GM08714 (cell line): ENCODE results near the gene ZNF366.

Experiments
- H3K4me3 ChIP-seq: fragments of 200-500 bp; sonication (Bioruptor generic); 2 replicates; pipeline ENCODE4 v1.5.1; 2014; ENCODE audit warnings: mild to moderate bottlenecking, low read length, inconsistent platforms
- ZNF274 ChIP-seq: IDR thresholded peaks from 2 replicates; pipeline ENCODE4 v1.6.1; 2012; ENCODE audit warnings: mild to moderate bottlenecking, low read depth, low read length

ZNF366 gene

DNA sequence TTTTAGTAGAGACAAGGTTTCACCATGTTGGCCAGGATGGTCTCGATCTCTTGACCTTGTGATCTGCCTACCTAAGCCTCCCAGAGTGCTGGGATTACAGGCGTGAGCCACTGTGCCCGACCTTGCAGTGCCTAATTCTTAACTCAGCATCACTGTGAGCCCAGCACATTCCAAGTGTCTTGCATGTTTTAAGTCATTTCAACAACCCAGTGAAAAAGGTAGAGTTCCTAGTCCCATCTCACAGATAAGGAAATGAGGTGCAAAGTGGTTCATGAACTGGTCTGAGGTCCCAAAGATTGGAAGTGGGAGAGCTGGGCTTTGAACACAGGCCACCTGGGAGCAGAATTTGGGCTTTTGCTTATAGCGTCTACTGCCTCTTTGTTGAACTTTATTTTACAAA, 68.0 kb downstream of the ZNF366 start:
- H3K4me3 ChIP-seq: no peak overlapping the region

DNA sequence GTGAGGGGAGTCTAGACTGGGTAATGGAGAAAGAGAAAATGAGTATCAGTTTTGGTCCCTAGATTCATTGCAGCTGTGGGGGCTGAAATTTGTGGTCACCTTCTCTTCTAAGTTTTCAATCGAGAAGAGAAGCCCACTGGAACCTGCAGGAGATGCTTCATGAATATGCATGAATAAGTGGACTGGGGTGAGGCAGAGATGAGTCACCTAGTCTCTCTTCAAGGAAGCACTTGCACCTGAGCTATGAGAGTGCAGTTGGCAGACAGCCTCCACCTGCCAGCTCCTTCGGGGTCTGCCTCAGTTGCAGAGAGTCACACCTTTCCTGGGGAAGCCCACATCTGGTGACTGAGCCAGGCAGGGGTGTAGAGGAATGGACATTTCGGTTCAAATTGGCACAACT, 69.1 kb downstream of the ZNF366 start:
- no peak overlapping the region for H3K4me3 ChIP-seq
- no peak for TF ChIP-seq ZNF274

More for the DNA sequence above, 68.0 kb downstream of the ZNF366 start:
- no peak for TF ChIP-seq ZNF274

DNA sequence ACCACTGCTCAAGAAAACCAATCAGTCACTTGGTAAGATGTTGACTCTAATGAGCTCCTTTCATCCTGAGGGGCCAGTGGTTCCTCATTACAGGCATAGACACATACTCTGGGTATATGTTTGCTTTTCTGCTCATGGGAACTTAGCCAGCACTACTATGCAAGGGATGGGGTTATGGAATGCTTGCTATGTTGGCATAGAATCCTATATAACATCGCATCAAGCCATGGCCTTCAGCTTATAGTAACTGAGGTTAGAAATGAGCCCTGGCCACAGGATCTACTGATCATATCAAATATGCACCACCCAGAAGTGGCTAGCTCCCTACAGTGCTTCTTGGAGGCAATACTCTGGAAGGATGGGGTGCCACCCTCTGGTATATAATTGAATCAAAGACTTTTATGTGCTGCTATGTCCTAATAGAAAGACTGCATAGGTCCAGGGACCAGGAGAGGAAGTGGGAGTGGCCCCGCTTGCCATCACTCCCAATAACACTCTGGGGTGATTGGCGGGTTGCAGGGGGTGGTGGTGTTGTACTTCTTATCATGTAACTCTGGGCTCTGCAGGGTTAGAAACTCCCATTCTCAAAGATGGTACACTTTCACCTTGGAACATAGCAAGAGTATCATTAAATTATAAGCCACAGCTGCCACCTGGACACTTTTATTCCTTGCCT, 70.3 kb downstream of the ZNF366 start:
- no peak for TF ChIP-seq ZNF274
- H3K4me3 ChIP-seq: no peak overlapping the region

DNA sequence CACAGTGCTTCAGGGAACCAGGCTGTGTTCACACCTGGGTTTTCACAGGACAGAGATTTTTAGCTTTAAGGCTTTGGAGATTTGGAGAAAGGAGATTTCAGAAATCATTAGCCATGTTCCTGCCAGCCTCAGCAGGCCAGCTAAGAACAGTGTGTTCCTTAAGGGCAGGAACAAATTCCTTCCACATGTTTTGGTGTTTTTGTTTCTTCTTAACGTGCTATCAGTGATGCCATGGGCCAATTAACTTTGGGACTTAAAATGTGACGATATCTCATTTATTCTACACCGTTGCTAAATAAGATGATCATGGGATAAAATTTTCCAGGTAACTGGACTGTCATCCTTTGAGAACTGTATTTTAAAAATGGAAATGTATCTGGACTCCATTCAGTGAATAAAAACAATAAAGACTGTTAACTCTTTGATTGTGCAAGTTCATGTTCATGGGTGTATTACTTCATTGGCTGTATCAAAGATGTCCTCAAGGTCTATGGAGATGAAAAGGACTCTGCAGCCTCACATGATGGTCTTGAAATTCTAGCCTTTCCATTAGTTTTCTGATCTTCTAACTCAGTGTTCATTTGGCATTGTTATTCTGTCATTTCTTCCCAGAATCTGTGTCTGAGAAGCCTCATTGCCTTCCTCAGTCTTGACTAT, 72.3 kb downstream of the ZNF366 start:
- no peak overlapping the region for H3K4me3 ChIP-seq
- no peak for TF ChIP-seq ZNF274

DNA sequence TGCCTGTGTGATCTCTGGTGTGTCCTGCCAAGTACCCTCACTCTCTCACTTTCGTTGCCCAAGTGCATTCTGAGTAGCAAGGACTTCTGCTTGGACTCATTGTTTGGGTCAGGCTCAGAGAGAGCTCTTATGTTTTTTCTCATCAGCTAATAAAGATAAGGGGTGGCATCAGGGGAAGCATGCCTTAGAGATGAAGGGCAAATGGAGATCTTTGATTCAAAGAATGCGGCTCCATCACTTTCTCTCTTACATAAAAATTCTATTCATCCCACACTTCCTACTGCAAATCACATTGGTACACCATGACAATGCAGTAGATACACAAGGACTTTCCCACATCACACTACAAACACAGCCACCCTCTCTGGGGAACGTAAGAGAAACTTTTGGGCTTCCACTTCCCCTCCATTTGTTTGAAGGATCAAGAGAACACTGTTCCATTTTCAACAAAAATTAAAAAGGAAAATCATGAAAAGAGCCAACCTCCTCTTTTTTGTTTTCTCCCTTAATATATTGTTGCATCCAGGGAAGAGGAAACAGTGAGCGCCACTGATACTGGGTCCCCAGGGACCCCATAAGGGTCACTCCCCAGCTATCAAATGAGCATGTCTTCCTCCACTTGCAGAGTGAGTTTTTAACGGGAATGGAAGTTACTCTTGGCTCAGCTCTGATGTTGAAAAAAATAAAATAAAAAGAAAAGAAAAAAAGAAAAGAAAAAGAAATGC, 73.0 kb downstream of the ZNF366 start:
- no peak for TF ChIP-seq ZNF274
- H3K4me3 ChIP-seq: no peak overlapping the region

DNA sequence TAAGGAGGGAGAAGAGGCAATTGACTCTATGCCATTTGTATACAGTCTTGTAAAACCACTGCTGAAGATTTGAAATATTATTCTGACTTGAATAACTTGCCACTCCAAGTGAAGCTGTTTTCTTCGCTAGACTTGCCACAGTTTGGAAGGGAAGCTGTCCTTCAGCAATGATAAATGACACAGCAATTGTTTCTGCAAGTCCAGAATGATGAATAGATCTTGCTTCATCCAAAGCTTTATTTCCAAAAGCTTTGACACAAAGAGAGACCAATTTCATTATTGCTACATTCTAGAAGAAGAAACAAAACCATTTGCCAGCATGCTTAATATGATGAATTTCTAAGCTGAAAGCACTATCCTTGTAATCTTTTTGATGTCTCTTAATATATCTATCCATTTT, 73.7 kb downstream of the ZNF366 start:
- no peak for TF ChIP-seq ZNF274

DNA sequence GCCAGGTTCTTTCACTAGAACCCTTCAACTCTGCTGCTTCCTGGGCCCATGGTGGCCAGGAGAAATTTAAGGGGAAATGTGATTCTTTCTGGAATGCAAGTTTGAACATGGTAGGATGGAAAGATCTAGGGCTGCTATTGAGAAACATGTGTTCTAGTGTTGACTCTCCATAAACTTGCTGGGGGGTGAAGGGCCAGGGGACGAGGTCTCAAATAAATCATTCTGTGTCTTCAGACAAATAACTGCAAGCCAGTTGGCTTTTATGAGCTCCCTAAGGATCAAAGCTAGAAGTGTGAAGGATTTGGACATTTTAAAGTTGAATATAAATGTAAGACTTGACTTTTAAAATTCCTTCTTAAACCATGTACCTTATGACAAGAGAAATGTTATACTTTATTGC, 78.5 kb downstream of the ZNF366 start:
- H3K4me3 ChIP-seq: no peak overlapping the region

More for the DNA sequence above, 73.7 kb downstream of the ZNF366 start:
- no peak overlapping the region for H3K4me3 ChIP-seq

DNA sequence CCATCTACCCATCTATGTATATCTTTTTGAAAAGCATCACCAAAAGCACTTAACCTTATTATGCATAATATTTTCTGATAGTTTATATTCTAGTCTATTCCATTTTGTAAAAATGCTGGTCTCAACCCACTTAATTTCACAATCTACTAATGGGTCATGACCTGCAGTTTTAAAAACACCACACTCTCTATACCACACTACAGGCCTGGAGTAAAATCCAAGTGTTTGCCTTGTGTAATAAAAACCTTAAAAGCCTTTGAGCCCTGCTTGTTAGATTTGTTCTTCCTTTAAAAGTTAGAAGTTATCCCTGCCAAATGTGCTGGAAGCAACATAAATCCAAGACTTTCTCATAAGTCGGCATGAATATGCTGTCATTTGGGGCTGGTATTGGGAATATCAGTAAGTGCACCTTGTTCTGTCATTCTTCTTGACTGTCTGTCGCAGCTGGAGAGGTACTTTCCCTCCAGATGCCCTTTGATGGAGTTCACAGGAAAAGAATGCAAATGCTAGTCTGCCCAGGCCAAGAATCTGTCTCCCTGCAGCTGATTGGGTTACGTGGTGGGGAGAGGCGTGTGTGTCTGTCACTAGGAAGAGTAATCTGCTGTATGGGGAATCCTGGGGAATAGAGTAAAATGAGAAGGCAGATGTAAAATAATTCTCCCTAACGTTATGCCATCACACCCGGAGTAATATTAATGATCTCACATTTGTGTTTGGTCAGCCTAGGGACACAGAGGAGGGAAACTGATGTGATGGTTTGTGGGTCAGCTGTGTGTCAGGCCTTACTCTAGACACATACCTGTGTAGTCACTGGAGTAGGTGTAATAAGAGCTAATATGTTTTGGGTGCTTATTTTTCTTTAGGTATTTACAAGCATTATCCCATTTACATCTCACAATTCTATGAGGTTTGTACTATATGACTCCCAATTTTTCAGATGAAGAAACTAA, 79.4 kb downstream of the ZNF366 start:
- H3K4me3 ChIP-seq: no peak overlapping the region
- no peak for TF ChIP-seq ZNF274

More for the DNA sequence above, 78.5 kb downstream of the ZNF366 start:
- no peak for TF ChIP-seq ZNF274

DNA sequence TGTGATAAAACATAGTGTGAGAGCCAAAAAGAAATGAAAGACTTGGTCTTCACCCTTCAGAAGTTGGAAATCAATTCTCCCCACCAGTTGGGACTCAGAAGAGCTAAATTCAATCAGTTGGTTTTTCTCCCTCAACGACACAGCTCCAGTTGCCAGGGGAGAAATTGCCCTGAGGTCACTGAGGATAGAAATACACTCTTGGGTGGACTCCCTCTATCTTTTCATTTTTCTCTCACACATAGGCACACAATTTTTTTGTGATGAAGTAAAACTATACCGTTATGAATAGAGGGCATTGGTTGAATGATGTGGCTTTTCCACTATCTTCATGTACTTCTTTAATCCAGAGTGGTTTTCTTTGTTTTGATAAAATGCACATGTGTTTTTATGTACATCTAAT, 80.2 kb downstream of the ZNF366 start:
- H3K4me3 ChIP-seq: no peak overlapping the region
- TF ChIP-seq ZNF274: no peak

DNA sequence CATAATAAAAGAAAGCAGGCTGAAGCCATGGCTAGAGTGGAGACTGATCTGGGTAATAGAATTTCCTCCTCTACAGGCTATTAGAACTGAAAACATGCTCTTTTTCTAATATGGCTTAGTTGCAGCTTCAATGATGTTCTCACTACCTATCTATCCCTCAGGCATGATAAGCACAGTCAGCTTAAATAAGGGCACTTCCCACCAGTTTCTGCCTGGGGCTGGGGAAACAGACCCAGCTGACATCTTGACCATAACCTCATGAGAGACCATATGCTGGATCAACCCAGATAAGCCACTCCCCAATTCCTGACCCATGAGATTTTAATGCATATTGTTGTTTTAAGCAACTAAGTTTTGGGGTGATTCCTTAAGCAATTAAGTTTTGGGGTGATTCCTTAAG, 81.2 kb downstream of the ZNF366 start:
- no peak overlapping the region for H3K4me3 ChIP-seq
- no peak for TF ChIP-seq ZNF274

DNA sequence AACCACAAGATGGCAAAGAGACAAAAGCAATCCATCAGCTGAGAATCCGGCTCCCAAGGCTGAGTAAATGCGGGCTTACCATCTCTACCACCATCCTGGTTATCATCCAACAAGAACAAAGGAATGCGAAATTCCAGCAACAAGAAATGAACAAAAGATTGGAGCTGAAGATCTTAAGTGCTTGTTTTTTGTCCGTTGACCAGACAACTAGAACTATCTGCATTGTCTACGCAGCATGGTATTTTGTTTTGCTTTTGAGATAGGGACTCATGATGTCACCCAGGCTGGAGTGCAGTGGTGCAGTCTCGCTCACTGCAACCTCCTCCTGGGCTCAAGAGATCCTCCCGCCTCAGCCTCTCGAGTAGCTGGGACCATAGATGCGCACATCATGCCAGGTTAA, 88.9 kb downstream of the ZNF366 start:
- H3K4me3 ChIP-seq: no peak overlapping the region
- no peak for TF ChIP-seq ZNF274

DNA sequence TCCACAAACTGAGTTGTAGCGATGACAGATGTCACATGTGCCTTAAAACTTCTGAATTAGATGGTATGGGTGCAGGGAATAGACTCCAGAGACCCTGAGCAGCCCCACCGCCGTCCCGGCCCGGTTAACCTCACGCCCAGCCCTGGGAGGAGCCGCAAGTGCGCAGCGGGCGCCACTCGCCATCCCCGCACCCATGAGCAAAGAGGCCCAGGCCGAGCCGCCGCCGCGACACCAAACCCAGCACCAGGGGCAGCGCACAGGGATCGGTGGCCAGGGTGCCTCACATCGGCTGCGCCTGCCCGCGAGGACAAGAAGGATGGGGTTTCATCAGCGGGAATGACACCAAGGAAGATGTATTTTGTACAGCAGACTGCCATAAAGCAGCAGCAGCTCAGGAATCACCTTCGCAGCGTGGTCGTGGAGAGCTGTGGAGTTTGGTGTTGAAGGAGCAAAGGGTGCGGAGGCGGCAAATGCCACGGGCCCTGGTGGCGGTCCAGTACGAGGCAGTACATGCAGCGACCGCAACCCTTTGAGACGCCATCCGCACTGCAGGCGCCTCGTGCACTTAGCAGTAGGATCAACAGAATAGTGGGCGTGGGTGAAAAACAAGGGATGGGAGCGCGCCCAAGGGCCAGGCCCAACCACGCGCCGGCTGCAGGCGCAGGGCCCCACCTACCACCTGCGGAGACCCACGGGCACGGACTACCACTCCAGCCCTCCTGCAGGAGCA, 89.7 kb downstream of the ZNF366 start:
- TF ChIP-seq ZNF274: no peak
- no peak overlapping the region for H3K4me3 ChIP-seq

DNA sequence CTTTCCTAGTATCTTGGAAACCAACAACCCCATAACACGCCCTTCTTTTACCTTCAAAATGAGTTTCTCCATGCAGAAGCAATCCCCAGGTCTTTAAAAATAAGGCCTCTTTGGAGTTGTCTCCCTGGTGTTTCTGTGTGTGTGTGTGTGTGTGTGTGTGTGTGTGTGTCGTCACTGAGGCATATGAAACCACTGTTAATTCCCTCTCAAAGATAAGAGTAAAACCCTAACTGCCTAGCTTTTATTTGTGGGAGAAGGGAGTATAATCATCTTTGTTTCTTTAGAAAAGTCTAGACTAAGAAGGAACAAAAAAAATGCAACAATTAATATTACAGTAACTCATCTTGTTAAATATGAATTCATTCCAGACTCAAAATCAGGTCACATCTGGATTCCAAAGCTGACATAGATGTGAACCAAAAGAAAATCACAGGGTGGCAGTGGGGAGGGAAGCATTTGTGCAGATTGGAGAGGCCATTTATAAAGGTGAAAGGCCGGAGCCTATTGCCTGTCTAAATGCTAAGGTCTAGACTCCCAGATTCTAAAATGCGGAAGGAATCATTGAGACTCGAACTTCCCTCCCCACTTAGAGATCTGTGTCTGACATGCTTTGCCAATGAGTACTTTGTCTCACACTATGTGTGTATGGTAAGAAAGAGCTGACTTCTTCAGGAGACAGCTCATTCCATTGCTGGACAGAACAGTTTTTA, 91.4 kb downstream of the ZNF366 start:
- no peak for TF ChIP-seq ZNF274
- H3K4me3 ChIP-seq: no peak overlapping the region
